GM19099 (cell line): ENCODE results near the gene JAG1.

Experiments
- POLR2A ChIP-seq: IDR thresholded peaks from 3 replicates; pipeline ENCODE4 v1.6.1; 2011; ENCODE audit warnings: low read depth; ENCODE audit not compliant: insufficient read length; ENCODE audit errors: extremely low read depth

Gene JAG1

GRCh38 chr20:10655720-10656669, 17.8 kb downstream of the JAG1 start:
- no peak for TF ChIP-seq POLR2A

GRCh38 chr20:10654630-10655029, 19.2 kb downstream of the JAG1 start:
- TF ChIP-seq POLR2A = no peak

GRCh38 chr20:10654250-10654610, 19.6 kb downstream of the JAG1 start:
- TF ChIP-seq POLR2A = no peak

GRCh38 chr20:10653599-10654249, 20.1 kb downstream of the JAG1 start:
- TF ChIP-seq POLR2A = no peak

GRCh38 chr20:10652660-10653261, 21.0 kb downstream of the JAG1 start:
- TF ChIP-seq POLR2A = no peak

- TF ChIP-seq POLR2A = no peak
Measured at GRCh38 chr20:10652185-10652584, 21.6 kb downstream of the JAG1 start.

- no peak for TF ChIP-seq POLR2A
Measured at GRCh38 chr20:10651227-10651990, 22.4 kb downstream of the JAG1 start.

- no peak for TF ChIP-seq POLR2A
Measured at GRCh38 chr20:10649797-10650160, 24.0 kb downstream of the JAG1 start.

- TF ChIP-seq POLR2A = no peak
Measured at GRCh38 chr20:10649080-10649796, 24.6 kb downstream of the JAG1 start.

- TF ChIP-seq POLR2A = no peak
Measured at GRCh38 chr20:10648651-10649050, 25.1 kb downstream of the JAG1 start.

- TF ChIP-seq POLR2A = no peak
Measured at GRCh38 chr20:10647909-10648308, 25.9 kb downstream of the JAG1 start.

- TF ChIP-seq POLR2A = no peak
Measured at GRCh38 chr20:10647471-10647870, 26.3 kb downstream of the JAG1 start.

GRCh38 chr20:10646886-10647420, 26.8 kb downstream of the JAG1 start:
- TF ChIP-seq POLR2A = no peak

- no peak for TF ChIP-seq POLR2A
Measured at GRCh38 chr20:10646006-10646405, 27.8 kb downstream of the JAG1 start.
